Measurements from ENCODE around the gene TRPC1.

GRCh38 chr3:142850395-142851023 lies 126.7 kb downstream of the TRPC1 start:
- TF ChIP-seq EZH2 (IDR thresholded peaks at IDR 0.05; ENCODE audit: insufficient read depth, poor library complexity, severe bottlenecking) (no peak), EZH2phosphoT487 (IDR thresholded peaks at IDR 0.05; ENCODE audit: insufficient read depth, low read depth) (no peak)
